Activated CD4-positive, alpha-beta T cell treated with anti-CD3 and anti-CD28 coated beads, Interleukin-2, amount 50 U/mL, for 4 hours (primary cell): ENCODE measurements around the gene LGALS9C.
"Not testable (repeated sequence)": the region's sequence is repeated elsewhere in the genome, so short reads cannot be mapped to it uniquely, and the experiment has no call there.

ENCODE experiments used
- DNase-seq, 2 experiments: peaks; one replicate each; pipeline ENCODE4 v3.0.0-alpha.2; 2020

Gene LGALS9C

GRCh38 chr17:18542234-18542633 is 65.6 kb downstream of the LGALS9C start:
- not testable (repeated sequence) for DNase-seq

GRCh38 chr17:18542907-18543306 is 66.3 kb downstream of the LGALS9C start:
- not testable (repeated sequence) for DNase-seq
